HCT116 (cell line): ENCODE results near the gene PTGER4. TPM values are rescaled to one million over a fixed set of nuclear protein-coding genes. Genes with fewer than 3 reads are reported as not detected.
"Not testable (repeated sequence)": the region's sequence is repeated elsewhere in the genome, so short reads cannot be mapped to it uniquely, and the experiment has no call there.

Experiments
- ATAC-seq: fragments of 200-7000 bp; cut with Tn5 transposase; 2 replicates; pipeline ENCODE4 v1.9.1; 2020; ENCODE audit warnings: mild to moderate bottlenecking, moderate library complexity
- BruUV-seq: library from RNA; stranded (reverse); fragments of 400-500 nt; replicated peaks from 2 replicates; lab custom pipeline; 2021; lab: Mats Ljungman, UMichigan
- CTCF ChIA-PET: fragments of 300-600 bp; sonication (Branson Sonifier 250); formaldehyde crosslinking; loops from one replicate; lab custom pipeline; 2021; ENCODE audit warnings: antibody characterized with exemption; lab: Charles Lee
- POLR2A ChIA-PET: fragments of 300-600, 350-600 bp; sonication (Branson Sonifier 250); formaldehyde crosslinking; loops from one replicate; lab custom pipeline; 2021; ENCODE audit warnings: antibody characterized with exemption; lab: Charles Lee
- RAD21 ChIA-PET, 2 experiments: fragments of 300-600 bp; sonication (Branson Sonifier 250); formaldehyde crosslinking; loops; one replicate each; lab custom pipeline; 2023; ENCODE audit warnings: low total read pairs in 2 of 2; ENCODE audit not compliant: uncharacterized antibody in 2 of 2, unreplicated experiment in 2 of 2, low non-redundant PET in 1 of 2; lab: Charles Lee
- DNase-seq: peaks from one replicate; pipeline ENCODE4 v3.0.0-alpha.2; 2010; ENCODE audit warnings: low read depth, low spot score
- H2AFZ ChIP-seq: fragments of 200-600 bp; shearing (Covaris generic), sonication (generic); 2 replicates; pipeline ENCODE4 v1.6.1; 2017; ENCODE audit warnings: low read depth, mixed run types, mixed read lengths, antibody characterized with exemption, low read length; ENCODE audit not compliant: poor library complexity, severe bottlenecking
- H3K27ac ChIP-seq: 2 replicates; pipeline ENCODE4 v1.5.1; 2012; ENCODE audit warnings: low read depth, low read length
- H3K27me3 ChIP-seq: fragments of 200-600 bp; sonication (generic); 2 replicates; pipeline ENCODE4 v1.6.1; 2016; ENCODE audit warnings: mixed run types, low read length, mixed read lengths; ENCODE audit not compliant: insufficient read depth
- H3K36me3 ChIP-seq, 2 experiments: fragments of 200-500 bp in 1 of 2; fragments of 200-600 bp in 1 of 2; sonication (Bioruptor generic) in 1 of 2; sonication (generic) in 1 of 2; 2 replicates each; pipeline versions ENCODE4 v1.5.1 to v1.6.1; 2014 to 2016; ENCODE audit warnings: low read length in 2 of 2, inconsistent platforms in 1 of 2, mixed read lengths in 1 of 2, mixed run types in 1 of 2; ENCODE audit not compliant: insufficient read depth in 2 of 2, control insufficient read depth in 1 of 2
- H3K4me1 ChIP-seq, 2 experiments: fragments of 200-600 bp in 1 of 2; sonication (generic) in 1 of 2; 2 replicates each; pipeline versions ENCODE4 v1.5.1 to v1.6.1; 2012 to 2017; ENCODE audit warnings: low read length in 2 of 2, inconsistent platforms in 1 of 2, mild to moderate bottlenecking in 1 of 2, mixed read lengths in 1 of 2, mixed run types in 1 of 2, moderate library complexity in 1 of 2; ENCODE audit not compliant: insufficient read depth in 2 of 2, control insufficient read depth in 1 of 2
- H3K4me2 ChIP-seq: fragments of 200-600 bp; sonication (generic); 2 replicates; pipeline ENCODE4 v1.6.1; 2017; ENCODE audit warnings: mixed run types, low read length, mixed read lengths
- H3K4me3 ChIP-seq, 2 experiments: fragments of 200-600 bp in 1 of 2; sonication (generic) in 1 of 2; replicated peaks in 1 of 2; 2 replicates each; pipeline ENCODE4 v1.5.1; 2011 to 2016; ENCODE audit warnings: low read length in 2 of 2, control low read depth in 1 of 2, low read depth in 1 of 2, mild to moderate bottlenecking in 1 of 2, mixed read lengths in 1 of 2, mixed run types in 1 of 2
- H3K79me2 ChIP-seq: fragments of 200-600 bp; sonication (generic); 2 replicates; pipeline ENCODE4 v1.6.1; 2017; ENCODE audit warnings: mild to moderate bottlenecking, mixed run types, low read length, moderate library complexity, mixed read lengths; ENCODE audit not compliant: insufficient read depth
- H3K9ac ChIP-seq: fragments of 200-600 bp; sonication (generic); 2 replicates; pipeline ENCODE4 v1.6.1; 2016; ENCODE audit warnings: low read length, mixed read lengths
- H3K9me2 ChIP-seq: fragments of 200-600 bp; sonication (generic), shearing (Covaris generic); 2 replicates; pipeline ENCODE4 v1.6.1; 2017; ENCODE audit warnings: mixed run types, mild to moderate bottlenecking, moderate library complexity; ENCODE audit not compliant: insufficient read depth
- H3K9me3 ChIP-seq, 2 experiments: fragments of 200-500 bp in 1 of 2; fragments of 200-600 bp in 1 of 2; sonication (Bioruptor generic) in 1 of 2; sonication (generic) in 1 of 2; 2 replicates each; pipeline ENCODE4 v1.6.1; 2014 to 2017; ENCODE audit warnings: low read length in 2 of 2, mixed read lengths in 2 of 2, inconsistent platforms in 1 of 2, low read depth in 1 of 2, mild to moderate bottlenecking in 1 of 2, mixed run types in 1 of 2, moderate library complexity in 1 of 2; ENCODE audit not compliant: control insufficient read depth in 1 of 2, insufficient read depth in 1 of 2
- H4K20me1 ChIP-seq: fragments of 200-600 bp; sonication (generic), shearing (Covaris generic); 2 replicates; pipeline ENCODE4 v1.6.1; 2017; ENCODE audit warnings: mixed run types, mild to moderate bottlenecking, moderate library complexity; ENCODE audit not compliant: insufficient read depth
- CBX3 ChIP-seq: IDR thresholded peaks from 2 replicates; pipeline ENCODE4 v1.6.1; 2012; ENCODE audit warnings: low read depth
- EGR1 ChIP-seq: IDR thresholded peaks from 2 replicates; pipeline ENCODE4 v1.6.1; 2012; ENCODE audit warnings: low read depth
- ELF1 ChIP-seq: IDR thresholded peaks from 2 replicates; pipeline ENCODE4 v1.6.1; 2012; ENCODE audit warnings: low read depth, borderline replicate concordance
- FOSL1 ChIP-seq: IDR thresholded peaks from 2 replicates; pipeline ENCODE4 v1.6.1; 2012; ENCODE audit warnings: low read depth
- POLR2AphosphoS5 ChIP-seq: IDR thresholded peaks from 2 replicates; pipeline ENCODE4 v1.6.1; 2011; ENCODE audit warnings: mild to moderate bottlenecking, low read depth, low read length, moderate library complexity
- RAD21 ChIP-seq: IDR thresholded peaks from 2 replicates; pipeline ENCODE4 v1.6.1; 2012; ENCODE audit warnings: low read depth, mild to moderate bottlenecking
- TCF7L2 ChIP-seq: IDR thresholded peaks from 2 replicates; pipeline ENCODE4 v1.7.0; 2011; ENCODE audit warnings: borderline replicate concordance, inconsistent platforms; ENCODE audit not compliant: insufficient read depth, insufficient read length; ENCODE audit errors: extremely low read depth
- YY1 ChIP-seq: IDR thresholded peaks from 2 replicates; pipeline ENCODE4 v1.6.1; 2011; ENCODE audit warnings: low read length, low read depth, moderate library complexity, mild to moderate bottlenecking; ENCODE audit not compliant: insufficient replicate concordance; ENCODE audit errors: extremely low read depth
- ZNF274 ChIP-seq: fragments of 200-500 bp; sonication (Bioruptor generic); IDR thresholded peaks from 2 replicates; pipeline ENCODE4 v1.6.1; 2014; ENCODE audit warnings: mild to moderate bottlenecking, low read depth, low read length, inconsistent platforms
- intact Hi-C: fragments of 100-400 bp; cut with micrococcal nuclease; formaldehyde crosslinking; loops from 2 replicates; pipeline ENCODE4 v1.10.0; 2022
- total RNA-seq: library from RNA; stranded (reverse); gene quantifications from one replicate; pipeline ENCODE4 v1.2.1, GENCODE V29; 2021; ENCODE audit not compliant: unreplicated experiment
- TF ChIP-seq, protein P1 (sequence below): IDR thresholded peaks from 2 replicates; pipeline ENCODE4 v1.6.1; 2011; ENCODE audit warnings: mild to moderate bottlenecking, low read length, moderate library complexity; ENCODE audit not compliant: insufficient replicate concordance; ENCODE audit errors: extremely low read depth

PTGER4 gene
- total RNA-seq, 1 experiment from 2014 or later: 3.0 TPM

DNA sequence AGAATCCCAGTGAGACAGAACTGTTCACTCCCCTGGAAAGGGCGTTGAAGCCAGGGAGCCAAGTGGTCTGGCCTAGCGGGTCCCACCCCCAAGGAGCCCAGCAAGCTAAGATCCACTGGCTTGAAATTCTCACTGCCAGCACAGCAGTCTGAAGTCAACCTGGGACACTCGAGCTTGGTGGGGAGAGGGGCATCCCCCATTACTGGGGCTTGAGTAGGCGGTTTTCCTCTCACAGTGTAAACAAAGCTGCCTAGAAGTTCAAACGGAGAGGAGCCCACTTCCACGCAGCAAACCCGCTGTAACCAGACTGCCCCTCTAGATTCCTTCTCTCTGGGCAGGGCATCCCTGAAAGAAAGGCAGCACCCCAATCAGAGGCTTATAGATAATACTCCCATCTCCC lies 45.1 kb upstream of the PTGER4 start:
- Histone ChIP-seq H2AFZ (no peak overlapping the region), H3K4me2 (no peak overlapping the region), H4K20me1 (no peaks in the 10 kb centered on the region), H3K4me1 (no peaks in the 10 kb centered on the region), H3K9me3 (no peaks in the 10 kb centered on the region), H3K79me2 (no peaks in the 10 kb centered on the region), H3K9me2 (no peaks in the 10 kb centered on the region), H3K27me3 (no peaks in the 10 kb centered on the region), H3K36me3 (no peaks in the 10 kb centered on the region), H3K9ac (no peak overlapping the region), H3K4me3 (no peak overlapping the region), H3K27ac (no peak overlapping the region)
- POLR2A ChIA-PET: no interaction called here
- DNase-seq (no peak), ATAC-seq (no peak)
- RAD21 ChIA-PET: no interaction called here
- no TSS peak for BruUV-seq
- TF ChIP-seq YY1: no peak
- TF ChIP-seq, protein P1, sequence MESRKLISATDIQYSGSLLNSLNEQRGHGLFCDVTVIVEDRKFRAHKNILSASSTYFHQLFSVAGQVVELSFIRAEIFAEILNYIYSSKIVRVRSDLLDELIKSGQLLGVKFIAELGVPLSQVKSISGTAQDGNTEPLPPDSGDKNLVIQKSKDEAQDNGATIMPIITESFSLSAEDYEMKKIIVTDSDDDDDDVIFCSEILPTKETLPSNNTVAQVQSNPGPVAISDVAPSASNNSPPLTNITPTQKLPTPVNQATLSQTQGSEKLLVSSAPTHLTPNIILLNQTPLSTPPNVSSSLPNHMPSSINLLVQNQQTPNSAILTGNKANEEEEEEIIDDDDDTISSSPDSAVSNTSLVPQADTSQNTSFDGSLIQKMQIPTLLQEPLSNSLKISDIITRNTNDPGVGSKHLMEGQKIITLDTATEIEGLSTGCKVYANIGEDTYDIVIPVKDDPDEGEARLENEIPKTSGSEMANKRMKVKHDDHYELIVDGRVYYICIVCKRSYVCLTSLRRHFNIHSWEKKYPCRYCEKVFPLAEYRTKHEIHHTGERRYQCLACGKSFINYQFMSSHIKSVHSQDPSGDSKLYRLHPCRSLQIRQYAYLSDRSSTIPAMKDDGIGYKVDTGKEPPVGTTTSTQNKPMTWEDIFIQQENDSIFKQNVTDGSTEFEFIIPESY: no peak
- TF ChIP-seq RAD21: no peak
- no peak for TF ChIP-seq POLR2AphosphoS5
- no peak for TF ChIP-seq CBX3
- no peak for TF ChIP-seq EGR1
- no peak for TF ChIP-seq ELF1
- TF ChIP-seq ZNF274: no peak
- TF ChIP-seq TCF7L2: no peak
- TF ChIP-seq FOSL1: no peak
- intact Hi-C loops: no loop called here
- CTCF ChIA-PET: no interaction called here

DNA sequence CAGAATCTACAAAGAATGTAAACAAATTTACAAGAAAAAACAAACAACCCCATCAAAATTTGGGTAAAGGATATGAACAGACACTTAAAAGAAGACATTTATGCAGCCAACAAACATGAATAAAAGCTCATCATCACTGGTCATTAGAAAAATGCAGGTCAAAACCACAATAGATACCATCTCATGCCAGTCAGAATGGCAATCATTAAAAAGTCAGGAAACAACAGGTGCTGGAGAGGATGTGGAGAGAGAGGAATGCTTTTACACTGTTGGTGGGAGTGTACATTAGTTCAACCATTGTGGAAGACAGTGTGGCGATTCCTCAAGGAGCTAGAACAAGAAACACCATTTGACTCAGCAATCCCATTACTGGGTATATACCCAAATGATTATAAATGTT lies 40.2 kb upstream of the PTGER4 start:
- H3K27ac ChIP-seq, H3K79me2 ChIP-seq, RAD21 ChIA-PET, H3K9me3 ChIP-seq, CTCF ChIA-PET, ATAC-seq, H3K9me2 ChIP-seq, BruUV-seq, H3K4me2 ChIP-seq, H3K27me3 ChIP-seq, POLR2A ChIA-PET, H2AFZ ChIP-seq, H3K9ac ChIP-seq, H3K36me3 ChIP-seq, DNase-seq, H4K20me1 ChIP-seq, H3K4me3 ChIP-seq, intact Hi-C loops: not testable (repeated sequence)
- peaks cover 4 to 13% of the 10 kb centered on the region in 2 experiments; a peak in 3 of 4 replicates for H3K4me1 ChIP-seq
